Mucosa of rectum (tissue), 2 donors: ENCODE data around the gene SOAT2.
"Not testable (repeated sequence)": the region's sequence is repeated elsewhere in the genome, so short reads cannot be mapped to it uniquely, and the experiment has no call there.

Source experiments
- H3K27ac ChIP-seq, 2 donors: one replicate each; pipeline ENCODE4 v1.7.0; 2013; ENCODE audit warnings: inconsistent platforms in 2 of 2, low read depth in 2 of 2, low read length in 2 of 2
- H3K27me3 ChIP-seq, 2 donors: one replicate each; pipeline ENCODE4 v1.7.0; 2013; ENCODE audit warnings: low read length in 2 of 2; ENCODE audit not compliant: control insufficient read depth in 2 of 2, insufficient read depth in 2 of 2
- H3K36me3 ChIP-seq, 2 donors: one replicate each; pipeline ENCODE4 v1.7.0; 2013; ENCODE audit warnings: low read length in 2 of 2; ENCODE audit not compliant: control insufficient read depth in 2 of 2, insufficient read depth in 2 of 2
- H3K4me1 ChIP-seq, 2 donors: one replicate each; pipeline ENCODE4 v1.7.0; 2013; ENCODE audit warnings: low read length in 2 of 2, mild to moderate bottlenecking in 1 of 2; ENCODE audit not compliant: control insufficient read depth in 2 of 2, insufficient read depth in 2 of 2
- H3K4me3 ChIP-seq, 2 donors: one replicate each; pipeline ENCODE4 v1.7.0; 2013; ENCODE audit warnings: low read length in 2 of 2
- H3K9ac ChIP-seq, 2 donors: one replicate each; pipeline ENCODE4 v1.7.0; 2013; ENCODE audit warnings: low read length in 2 of 2, low read depth in 1 of 2, mild to moderate bottlenecking in 1 of 2
- H3K9me3 ChIP-seq, 2 donors: one replicate each; pipeline ENCODE4 v1.7.0; 2013; ENCODE audit warnings: low read length in 2 of 2; ENCODE audit not compliant: control insufficient read depth in 2 of 2
- donor health status: healthy.
- donor health status: Normal muscosa, but diverticular disease.

The SOAT2 gene

GRCh38 chr12:53147181-53147580 is 43.9 kb downstream of the SOAT2 start:
- no peak overlapping the region for H3K4me3 ChIP-seq
- H3K4me1 ChIP-seq, result no peaks in the 10 kb centered on the region

DNA sequence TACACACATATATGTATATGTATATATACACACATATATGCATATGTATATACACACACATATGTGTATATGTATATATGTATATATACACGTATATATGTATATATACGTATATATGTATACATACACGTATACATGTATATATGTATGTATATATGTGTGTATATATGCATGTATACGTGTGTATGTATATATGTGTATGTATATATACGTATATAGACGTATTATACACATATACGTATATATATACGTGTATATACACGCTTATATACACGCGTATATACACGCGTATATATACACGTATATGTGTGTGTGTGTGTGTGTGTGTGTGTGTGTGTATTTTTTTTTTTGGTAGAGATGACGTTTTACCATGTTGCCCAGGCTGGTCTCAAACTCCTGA is 44.4 kb downstream of the SOAT2 start:
- Histone ChIP-seq H3K9ac (no peak overlapping the region), H3K27me3 (no peaks in the 10 kb centered on the region), H3K9me3 (no peaks in the 10 kb centered on the region), H3K27ac (no peak overlapping the region), H3K4me1 (no peaks in the 10 kb centered on the region), H3K36me3 (no peaks in the 10 kb centered on the region), H3K4me3 (no peak overlapping the region)

More at GRCh38 chr12:53147181-53147580, 43.9 kb downstream of the SOAT2 start:
- H3K9ac ChIP-seq, result no peak overlapping the region
- no peaks in the 10 kb centered on the region for H3K9me3 ChIP-seq
- H3K27me3 ChIP-seq, result no peaks in the 10 kb centered on the region
- no peaks in the 10 kb centered on the region for H3K36me3 ChIP-seq
- H3K27ac ChIP-seq, result no peak overlapping the region

- no peaks in the 10 kb centered on the region for H3K9me3 ChIP-seq
- H3K4me3 ChIP-seq, result no peak overlapping the region
- H3K36me3 ChIP-seq, result no peaks in the 10 kb centered on the region
- no peak overlapping the region for H3K27ac ChIP-seq
- no peaks in the 10 kb centered on the region for H3K27me3 ChIP-seq
- no peaks in the 10 kb centered on the region for H3K4me1 ChIP-seq
- H3K9ac ChIP-seq, result no peak overlapping the region
Observed at GRCh38 chr12:53151039-53151438, 47.8 kb downstream of the SOAT2 start.

GRCh38 chr12:53152390-53152789 is 49.1 kb downstream of the SOAT2 start:
- no peaks in the 10 kb centered on the region for H3K36me3 ChIP-seq
- no peak overlapping the region for H3K9ac ChIP-seq
- no peaks in the 10 kb centered on the region for H3K27me3 ChIP-seq
- H3K27ac ChIP-seq, result no peak overlapping the region
- H3K4me3 ChIP-seq, result no peak overlapping the region
- H3K9me3 ChIP-seq, result no peaks in the 10 kb centered on the region
- no peaks in the 10 kb centered on the region for H3K4me1 ChIP-seq

DNA sequence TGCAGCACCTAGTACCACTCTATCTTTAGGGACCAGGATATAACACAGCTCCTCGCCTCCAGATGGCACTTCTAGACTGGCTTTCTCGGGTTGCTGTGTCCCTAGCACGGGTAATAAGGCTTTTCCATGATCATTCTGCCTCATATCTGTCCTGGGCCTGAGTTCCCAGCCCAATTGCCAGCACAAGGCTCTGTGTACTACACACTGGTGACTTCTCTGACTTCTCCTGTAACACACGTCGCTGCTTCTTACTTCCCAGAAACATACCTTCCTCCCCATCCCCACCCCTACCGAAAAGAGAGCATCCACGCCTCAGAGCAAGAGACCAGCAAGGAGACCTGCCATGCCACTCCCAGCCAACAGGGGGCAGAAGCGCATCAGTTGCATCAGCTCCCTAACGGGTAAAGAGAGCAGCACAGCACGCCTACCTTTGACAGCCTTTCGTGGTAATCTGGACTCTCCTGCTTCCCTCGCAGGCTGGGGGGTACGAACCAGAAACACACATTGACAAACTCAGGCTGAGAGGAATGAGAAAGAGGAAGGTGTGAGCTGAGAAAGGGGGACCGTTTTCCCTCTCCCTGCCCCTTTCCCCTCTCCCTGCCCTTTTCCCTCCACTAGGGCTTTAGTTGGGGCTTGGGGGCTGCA is 56.0 kb downstream of the SOAT2 start:
- Histone ChIP-seq H3K9ac (no peak overlapping the region), H3K27ac (no peak overlapping the region), H3K9me3 (no peaks in the 10 kb centered on the region), H3K4me1 (peaks cover 0 to 5% of the 10 kb centered on the region in 2 donors), H3K4me3 (no peak overlapping the region), H3K27me3 (no peaks in the 10 kb centered on the region), H3K36me3 (no peaks in the 10 kb centered on the region)

- no peak overlapping the region for H3K9ac ChIP-seq
- H3K4me3 ChIP-seq, result no peak overlapping the region
- no peaks in the 10 kb centered on the region for H3K27me3 ChIP-seq
- H3K9me3 ChIP-seq, result no peaks in the 10 kb centered on the region
- H3K27ac ChIP-seq, result no peak overlapping the region
- H3K4me1 ChIP-seq, result peaks cover 0 to 5% of the 10 kb centered on the region in 2 donors
- no peaks in the 10 kb centered on the region for H3K36me3 ChIP-seq
Observed at GRCh38 chr12:53160000-53160399, 56.7 kb downstream of the SOAT2 start.

- H3K9ac ChIP-seq, result no peak overlapping the region
Observed at GRCh38 chr12:53160673-53161072, 57.4 kb downstream of the SOAT2 start.

DNA sequence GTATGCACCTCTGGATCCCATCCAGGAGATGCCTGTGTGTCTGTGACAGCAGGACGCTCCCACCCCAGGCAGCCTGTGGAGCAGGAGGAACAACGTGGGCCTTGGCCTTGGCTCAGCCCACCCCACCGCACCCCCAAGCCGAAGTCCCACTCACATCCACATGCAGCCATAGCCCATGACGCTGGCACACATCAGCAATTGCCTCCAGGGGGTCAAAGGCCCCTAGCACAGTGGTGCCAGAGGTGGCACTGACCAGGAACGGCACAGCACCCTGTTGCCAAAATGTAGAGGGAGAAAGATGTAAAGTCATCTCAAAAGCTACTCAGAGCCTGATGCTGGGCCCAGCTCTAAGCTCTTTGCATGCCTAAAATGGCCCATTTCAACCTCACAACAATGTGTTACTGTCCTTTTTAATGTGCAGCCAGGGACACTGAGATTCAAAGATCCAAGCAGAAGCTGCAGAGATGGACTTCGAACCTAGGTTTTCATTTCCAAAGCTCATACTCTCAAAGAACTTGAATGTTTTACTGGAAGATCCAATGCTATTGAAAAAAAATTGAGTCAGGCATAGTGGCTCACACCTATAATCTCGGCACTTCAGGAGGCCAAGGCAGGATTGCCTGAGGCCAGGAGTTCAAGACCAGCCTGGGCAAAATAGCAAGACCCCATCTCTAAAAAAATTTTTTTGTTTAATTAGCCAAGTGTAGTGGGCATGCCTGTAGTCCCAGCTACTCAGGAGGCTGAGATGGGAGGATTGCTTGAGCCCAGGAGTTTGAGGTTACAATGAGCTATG is 58.0 kb downstream of the SOAT2 start:
- Histone ChIP-seq H3K9me3 (no peaks in the 10 kb centered on the region), H3K27ac (no peak overlapping the region), H3K36me3 (no peaks in the 10 kb centered on the region), H3K9ac (no peak overlapping the region), H3K4me3 (no peak overlapping the region), H3K4me1 (peaks cover 0 to 5% of the 10 kb centered on the region in 2 donors), H3K27me3 (no peaks in the 10 kb centered on the region)

More at GRCh38 chr12:53160673-53161072, 57.4 kb downstream of the SOAT2 start:
- Histone ChIP-seq H3K27ac (no peak overlapping the region), H3K4me3 (no peak overlapping the region), H3K9me3 (no peaks in the 10 kb centered on the region), H3K27me3 (no peaks in the 10 kb centered on the region), H3K36me3 (no peaks in the 10 kb centered on the region), H3K4me1 (peaks cover 0 to 5% of the 10 kb centered on the region in 2 donors)

DNA sequence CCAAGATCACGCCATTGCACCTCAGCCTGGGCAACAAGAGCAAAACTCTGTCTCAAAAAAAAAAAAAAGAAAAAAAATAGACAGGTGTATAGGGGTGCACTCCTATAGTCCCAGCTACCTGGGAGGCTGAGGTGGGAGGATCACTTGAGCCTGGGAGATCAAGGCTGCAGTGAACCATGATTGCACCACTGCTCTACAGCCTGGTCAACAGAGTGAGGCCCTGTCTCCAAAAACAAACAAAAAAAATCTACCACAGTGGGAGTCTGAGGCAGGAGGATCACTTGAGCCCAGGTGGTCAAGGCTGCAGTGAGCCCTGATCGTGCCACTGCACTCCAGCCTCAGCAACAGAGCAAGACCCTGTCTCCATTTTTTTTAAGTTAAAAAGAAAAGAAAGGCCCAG is 59.7 kb downstream of the SOAT2 start:
- not testable (repeated sequence) for H3K27me3 ChIP-seq, H3K9me3 ChIP-seq, H3K27ac ChIP-seq, H3K4me1 ChIP-seq, H3K36me3 ChIP-seq, H3K9ac ChIP-seq, H3K4me3 ChIP-seq

DNA sequence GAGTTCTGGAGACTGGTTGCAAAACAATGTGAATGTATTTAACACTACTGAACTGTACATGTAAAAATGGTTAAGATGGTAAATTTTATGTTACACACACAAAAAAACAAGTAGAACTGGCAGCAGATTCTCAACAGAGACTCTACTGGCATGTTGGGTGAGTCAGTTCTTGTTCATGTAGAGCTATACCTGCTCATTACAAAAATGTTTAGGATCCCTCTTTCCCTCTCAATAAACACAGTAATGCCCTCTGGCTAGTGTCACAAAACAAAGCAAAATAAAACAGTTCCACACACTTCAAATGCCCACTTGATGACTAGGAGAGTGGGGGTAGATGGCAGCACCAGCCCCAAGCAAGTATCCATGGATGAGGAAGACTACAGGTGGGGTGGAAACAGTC is 63.6 kb downstream of the SOAT2 start:
- Histone ChIP-seq H3K36me3 (peaks cover 5% of the 10 kb centered on the region in 2 donors), H3K9me3 (no peaks in the 10 kb centered on the region), H3K4me1 (no peaks in the 10 kb centered on the region), H3K9ac (no peak overlapping the region), H3K27ac (no peak overlapping the region), H3K4me3 (no peak overlapping the region), H3K27me3 (no peaks in the 10 kb centered on the region)
